VCaP (cell line): ENCODE measurements around the gene SCT.
A peak's percentile ranks its signal among the peaks of the same experiment; 100 is the strongest.

Experiments
- H3K27ac ChIP-seq: fragments of 450-650 bp; 2 replicates; pipeline ENCODE4 v1.5.1; 2017
- TF ChIP-seq, protein P1 (sequence below): fragments of 450-650 bp; conservative IDR thresholded peaks from 2 replicates; pipeline ENCODE4 v1.5.1; 2017; ENCODE audit warnings: mild to moderate bottlenecking, moderate library complexity

The SCT gene

DNA sequence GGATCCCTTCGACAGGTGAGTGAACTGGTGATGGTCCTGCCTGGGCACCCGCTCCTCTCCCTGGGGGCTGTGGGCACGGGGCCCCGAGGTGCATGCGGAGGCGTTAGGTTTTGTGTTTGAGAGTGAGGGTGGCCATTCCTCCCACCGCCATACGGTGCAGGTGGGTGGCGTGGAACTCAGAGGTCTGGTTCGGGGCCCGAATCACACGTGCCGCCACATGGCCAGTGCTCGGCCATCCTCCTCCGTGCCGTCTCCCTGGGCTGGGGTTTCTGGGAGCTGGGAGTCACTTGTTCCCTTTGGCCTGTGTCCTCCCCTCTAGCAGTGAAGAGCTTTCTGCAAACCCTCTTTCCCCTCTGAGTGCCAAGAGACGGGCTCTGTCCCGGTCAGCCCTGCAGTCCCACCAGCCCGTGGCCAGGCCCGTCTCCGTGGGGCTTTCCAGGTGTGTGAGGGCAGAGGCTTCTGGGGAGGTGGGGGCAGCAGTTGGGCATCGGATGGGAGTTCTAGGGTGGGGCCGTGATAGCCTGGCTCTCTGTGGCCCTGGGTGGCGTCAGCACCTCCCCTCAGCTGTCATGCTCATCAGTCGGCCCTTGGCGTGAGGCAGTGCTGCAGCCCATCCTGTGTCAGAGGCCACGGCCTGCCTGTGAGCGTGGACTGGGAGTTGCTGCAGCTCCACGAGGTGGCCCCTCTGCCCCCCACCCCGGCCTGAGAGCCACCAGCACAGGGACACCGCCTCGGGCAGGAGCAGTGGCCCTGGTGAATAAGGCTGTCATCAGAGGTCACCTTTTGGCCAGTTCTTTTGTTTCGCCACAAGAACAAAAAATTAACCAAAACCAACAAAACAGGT, 21.5 kb downstream of the SCT start:
- H3K27ac ChIP-seq = peak overlapping the region; percentile 45
- TF ChIP-seq, protein P1, sequence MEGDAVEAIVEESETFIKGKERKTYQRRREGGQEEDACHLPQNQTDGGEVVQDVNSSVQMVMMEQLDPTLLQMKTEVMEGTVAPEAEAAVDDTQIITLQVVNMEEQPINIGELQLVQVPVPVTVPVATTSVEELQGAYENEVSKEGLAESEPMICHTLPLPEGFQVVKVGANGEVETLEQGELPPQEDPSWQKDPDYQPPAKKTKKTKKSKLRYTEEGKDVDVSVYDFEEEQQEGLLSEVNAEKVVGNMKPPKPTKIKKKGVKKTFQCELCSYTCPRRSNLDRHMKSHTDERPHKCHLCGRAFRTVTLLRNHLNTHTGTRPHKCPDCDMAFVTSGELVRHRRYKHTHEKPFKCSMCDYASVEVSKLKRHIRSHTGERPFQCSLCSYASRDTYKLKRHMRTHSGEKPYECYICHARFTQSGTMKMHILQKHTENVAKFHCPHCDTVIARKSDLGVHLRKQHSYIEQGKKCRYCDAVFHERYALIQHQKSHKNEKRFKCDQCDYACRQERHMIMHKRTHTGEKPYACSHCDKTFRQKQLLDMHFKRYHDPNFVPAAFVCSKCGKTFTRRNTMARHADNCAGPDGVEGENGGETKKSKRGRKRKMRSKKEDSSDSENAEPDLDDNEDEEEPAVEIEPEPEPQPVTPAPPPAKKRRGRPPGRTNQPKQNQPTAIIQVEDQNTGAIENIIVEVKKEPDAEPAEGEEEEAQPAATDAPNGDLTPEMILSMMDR = no peak

- no peak overlapping the region for H3K27ac ChIP-seq
- TF ChIP-seq, protein P1 = no peak
These were observed 23.8 kb downstream of the SCT start for GRCh38 chr11:603154-603553.

DNA sequence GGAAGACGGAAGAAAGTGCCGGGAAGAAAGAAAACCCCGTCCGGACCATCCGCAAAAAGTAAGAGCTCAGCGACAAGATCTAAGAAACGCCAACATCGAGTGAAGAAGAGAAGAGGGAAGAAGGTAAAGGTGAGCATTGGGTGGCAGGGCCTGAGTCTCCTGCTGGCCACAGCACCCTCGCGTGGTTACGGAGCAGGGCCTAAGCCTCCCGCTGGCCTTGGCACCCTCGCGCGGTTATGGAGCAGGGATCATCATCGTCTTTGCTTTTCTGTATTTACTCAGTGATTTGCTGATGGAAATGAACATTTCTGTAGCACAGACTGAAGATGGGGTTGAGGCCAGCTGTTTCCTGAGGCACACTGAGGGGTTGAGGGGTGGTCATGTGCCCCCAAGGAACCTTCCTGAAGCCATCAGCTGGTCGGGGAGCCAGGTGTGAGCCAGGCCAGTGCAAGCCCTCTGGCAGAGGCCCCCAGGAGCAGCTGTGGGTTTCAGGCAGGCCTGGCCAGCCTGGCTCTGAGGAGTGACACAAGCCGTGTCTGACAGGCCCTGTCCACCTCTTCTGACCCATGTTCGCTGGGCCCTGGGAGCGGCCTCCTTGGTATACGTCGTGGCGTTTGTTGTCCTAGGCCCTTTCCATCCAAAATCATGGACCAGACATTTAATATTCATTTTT, 25.3 kb downstream of the SCT start:
- no peak overlapping the region for H3K27ac ChIP-seq
- TF ChIP-seq, protein P1 = no peak

DNA sequence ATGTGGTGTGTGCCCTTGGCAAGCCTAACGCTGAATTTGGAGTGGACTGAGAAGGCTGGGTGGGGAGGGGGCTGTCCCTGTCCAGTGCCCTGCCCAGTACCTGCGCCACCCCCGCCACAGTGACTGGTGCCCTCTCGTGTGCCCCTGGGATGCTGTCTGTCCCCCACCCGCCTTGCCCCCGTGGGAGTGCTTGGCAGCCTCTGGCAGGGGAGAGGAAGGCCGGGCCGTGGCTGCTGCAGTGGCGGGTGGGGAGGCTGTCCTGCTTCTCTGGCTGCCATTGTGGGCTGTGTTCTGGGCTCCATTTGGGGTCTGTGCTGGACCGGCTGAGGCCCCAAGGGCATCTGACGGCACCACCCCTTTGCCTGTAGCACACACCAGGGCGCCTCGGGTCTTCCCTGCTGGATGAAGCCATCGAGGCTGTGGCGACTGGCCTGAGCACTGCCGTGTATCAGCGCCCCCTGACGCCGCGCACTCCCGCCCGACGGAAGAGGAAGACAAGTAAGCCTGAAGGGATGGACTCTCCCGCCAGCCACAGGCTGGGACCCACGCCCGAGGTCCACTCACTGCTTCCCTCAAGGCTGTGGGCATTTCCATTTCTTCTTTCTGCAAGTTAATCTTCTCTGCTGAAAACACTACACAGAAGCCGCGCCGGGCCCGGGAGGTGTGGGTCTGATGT, 28.8 kb downstream of the SCT start:
- TF ChIP-seq, protein P1 = no peak
- H3K27ac ChIP-seq = no peak overlapping the region

DNA sequence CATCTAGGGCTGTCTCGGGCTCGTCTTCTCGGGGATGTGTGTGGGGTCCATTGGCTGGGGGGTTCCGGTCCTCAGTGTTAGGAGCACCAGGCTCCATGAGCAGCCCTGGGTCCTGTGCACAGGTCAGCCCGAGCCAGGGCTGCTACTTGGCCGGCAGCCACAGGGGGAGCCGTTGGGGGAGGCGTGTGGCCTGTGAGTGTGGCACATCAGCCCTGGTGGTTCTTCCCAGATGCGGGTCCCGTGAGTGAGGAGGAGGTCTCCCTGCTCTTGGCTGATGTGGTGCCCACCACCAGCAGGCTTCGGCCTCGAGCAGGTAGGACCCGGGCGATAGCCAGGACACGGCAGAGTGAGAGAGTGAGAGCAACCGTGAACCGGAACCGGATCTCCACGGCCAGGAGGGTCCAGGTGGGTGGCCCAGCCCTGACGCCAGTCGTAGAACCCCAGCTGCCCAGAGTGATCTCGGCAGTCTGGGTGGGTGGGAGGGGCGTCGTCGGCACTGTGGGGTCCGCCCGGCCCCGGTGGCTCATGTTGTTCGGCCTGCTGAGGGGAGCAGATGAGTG, 29.7 kb downstream of the SCT start:
- TF ChIP-seq, protein P1 = no peak; the same call in 1 of the 2 replicates

DNA sequence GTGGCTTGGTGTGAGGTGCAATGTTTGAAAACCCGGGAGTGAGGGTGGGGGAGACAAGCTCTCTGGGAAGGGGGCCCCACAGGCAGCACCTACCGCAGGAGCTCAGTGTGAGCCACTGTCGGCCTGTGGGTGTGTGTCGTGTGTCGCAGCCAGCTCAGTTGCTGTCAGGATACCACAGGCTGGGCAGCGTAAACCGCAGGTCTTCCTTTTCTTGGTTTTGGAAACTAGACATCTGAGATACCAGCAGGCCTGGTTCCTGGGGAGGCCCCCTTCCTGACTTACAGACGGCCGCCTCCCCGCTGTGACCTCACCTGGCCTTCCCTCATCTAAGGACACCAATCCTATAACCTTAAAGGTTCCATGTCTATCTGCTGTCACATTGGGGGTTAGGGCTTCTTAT, 30.6 kb downstream of the SCT start:
- TF ChIP-seq, protein P1 = no peak
- no peak overlapping the region for H3K27ac ChIP-seq

More for the DNA sequence above, 29.7 kb downstream of the SCT start:
- no peak overlapping the region for H3K27ac ChIP-seq

DNA sequence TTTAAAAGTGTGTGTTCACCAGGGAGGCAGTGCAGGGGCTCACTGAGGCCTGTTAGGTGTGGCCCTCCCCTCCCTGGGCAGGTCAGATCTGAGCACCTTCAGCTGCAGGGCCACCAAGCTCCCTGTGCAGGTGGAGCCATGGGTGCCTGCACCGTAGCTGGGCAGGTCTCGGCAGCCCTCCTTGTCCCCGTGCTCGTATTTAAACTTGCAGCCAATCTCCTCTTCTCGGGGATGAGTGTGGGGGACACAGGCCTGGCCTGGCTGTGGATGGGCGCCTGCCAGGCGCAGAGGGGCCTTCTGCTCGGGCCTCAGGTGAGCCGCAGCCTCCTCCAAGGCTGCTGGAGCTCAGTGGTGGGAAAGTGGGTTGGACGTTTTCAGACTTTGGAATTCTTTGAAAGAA, 31.6 kb downstream of the SCT start:
- TF ChIP-seq, protein P1 = no peak
- H3K27ac ChIP-seq = no peak overlapping the region
